Measurements from ENCODE around the gene C5AR2.
"Not testable (repeated sequence)": the region's sequence is repeated elsewhere in the genome, so short reads cannot be mapped to it uniquely, and the experiment has no call there.

C5AR2 gene

GRCh38 chr19:47381653-47382279 is 49.8 kb downstream of the C5AR2 start:
- no peak for TF ChIP-seq CTCF (IDR thresholded peaks at IDR 0.05; ENCODE audit: low read depth, low read length)
- DNase-seq (ENCODE audit: extremely low read depth, low read depth) = no peak

- DNase-seq (ENCODE audit: extremely low read depth, low read depth) = not testable (repeated sequence)
These were observed 51.9 kb downstream of the C5AR2 start for GRCh38 chr19:47383890-47384289.

GRCh38 chr19:47384533-47384932 is 52.6 kb downstream of the C5AR2 start:
- DNase-seq (ENCODE audit: extremely low read depth, low read depth) = not testable (repeated sequence)

- DNase-seq (ENCODE audit: extremely low read depth, low read depth) = not testable (repeated sequence)
These were observed 54.6 kb downstream of the C5AR2 start for GRCh38 chr19:47386582-47386981.

GRCh38 chr19:47387623-47388022 is 55.6 kb downstream of the C5AR2 start:
- not testable (repeated sequence) for DNase-seq (ENCODE audit: extremely low read depth, low read depth)

GRCh38 chr19:47388721-47389120 is 56.7 kb downstream of the C5AR2 start:
- not testable (repeated sequence) for DNase-seq (ENCODE audit: extremely low read depth, low read depth)

GRCh38 chr19:47389150-47389556 is 57.2 kb downstream of the C5AR2 start:
- no peak for TF ChIP-seq CTCF (IDR thresholded peaks at IDR 0.05; ENCODE audit: low read depth, low read length)
- no peak for DNase-seq (ENCODE audit: extremely low read depth, low read depth)

- no peak for TF ChIP-seq CTCF (IDR thresholded peaks at IDR 0.05; ENCODE audit: low read depth, low read length)
- no peak for DNase-seq (ENCODE audit: extremely low read depth, low read depth)
These were observed 58.8 kb downstream of the C5AR2 start for GRCh38 chr19:47390533-47391488.

- peak; percentile 89 for TF ChIP-seq CTCF (IDR thresholded peaks at IDR 0.05; ENCODE audit: low read depth, low read length)
- DNase-seq (ENCODE audit: extremely low read depth, low read depth) = peak; percentile 31
These were observed 59.7 kb downstream of the C5AR2 start for GRCh38 chr19:47391510-47392223.

All from AG09319 (cell line).